Stimulated activated CD8-positive, alpha-beta memory T cell treated with anti-CD3 and anti-CD28 coated beads, Interleukin-7, amount 100 ng/mL, for 1 hour (primary cell): Measurements from ENCODE around the gene KRT83.
"Not testable (repeated sequence)": the region's sequence is repeated elsewhere in the genome, so short reads cannot be mapped to it uniquely, and the experiment has no call there.

Source experiments
- DNase-seq, 2 donors: peaks; one replicate each; pipeline ENCODE4 v3.0.0-alpha.2; 2020; ENCODE audit warnings: low read depth in 2 of 2

KRT83 gene

GRCh38 chr12:52353766-52354165 lies 32.6 kb upstream of the KRT83 start:
- DNase-seq = no peak

- no peak for DNase-seq
Observed at GRCh38 chr12:52352951-52353350, 31.8 kb upstream of the KRT83 start.

- DNase-seq = peak; percentile 21 to 30
Observed at GRCh38 chr12:52351196-52352059, 30.2 kb upstream of the KRT83 start.

- no peak for DNase-seq
Observed at GRCh38 chr12:52350786-52351185, 29.6 kb upstream of the KRT83 start.

- DNase-seq = no peak
Observed at GRCh38 chr12:52350021-52350620, 28.9 kb upstream of the KRT83 start.

- DNase-seq = no peak
Observed at GRCh38 chr12:52349196-52349595, 28.0 kb upstream of the KRT83 start.

GRCh38 chr12:52347551-52348510 lies 26.6 kb upstream of the KRT83 start:
- DNase-seq = no peak

- DNase-seq = no peak
Observed at GRCh38 chr12:52347016-52347415, 25.8 kb upstream of the KRT83 start.

- no peak for DNase-seq
Observed at GRCh38 chr12:52346593-52346992, 25.4 kb upstream of the KRT83 start.

GRCh38 chr12:52345041-52345440 lies 23.8 kb upstream of the KRT83 start:
- DNase-seq = not testable (repeated sequence)

GRCh38 chr12:52344111-52344510 lies 22.9 kb upstream of the KRT83 start:
- DNase-seq = no peak

- DNase-seq = no peak
Observed at GRCh38 chr12:52343550-52343949, 22.4 kb upstream of the KRT83 start.

GRCh38 chr12:52342781-52343490 lies 21.7 kb upstream of the KRT83 start:
- DNase-seq = no peak

- DNase-seq = no peak
Observed at GRCh38 chr12:52341066-52341580, 19.9 kb upstream of the KRT83 start.

GRCh38 chr12:52338241-52338960 lies 17.2 kb upstream of the KRT83 start:
- DNase-seq = no peak

GRCh38 chr12:52337054-52337453 lies 15.9 kb upstream of the KRT83 start:
- no peak for DNase-seq

GRCh38 chr12:52336641-52337040 lies 15.4 kb upstream of the KRT83 start:
- no peak for DNase-seq

GRCh38 chr12:52335598-52336262 lies 14.5 kb upstream of the KRT83 start:
- DNase-seq = no peak

- no peak for DNase-seq
Observed at GRCh38 chr12:52334185-52334584, 13.0 kb upstream of the KRT83 start.

GRCh38 chr12:52333321-52333720 lies 12.1 kb upstream of the KRT83 start:
- no peak for DNase-seq
